Measurements from ENCODE around the gene CD248.
"Not testable (repeated sequence)": the region's sequence is repeated elsewhere in the genome, so short reads cannot be mapped to it uniquely, and the experiment has no call there.

Gene CD248

GRCh38 chr11:66276619-66277018 lies 40.2 kb downstream of the CD248 start:
- DNase-seq (ENCODE audit: low read depth, low spot score): not testable (repeated sequence)

GRCh38 chr11:66275984-66276612 lies 40.7 kb downstream of the CD248 start:
- DNase-seq (ENCODE audit: low read depth, low spot score): no peak

- no peak for DNase-seq (ENCODE audit: low read depth, low spot score)
Measured at GRCh38 chr11:66275396-66275795, 41.4 kb downstream of the CD248 start.

- DNase-seq (ENCODE audit: low read depth, low spot score): no peak
Measured at GRCh38 chr11:66274219-66274618, 42.6 kb downstream of the CD248 start.

GRCh38 chr11:66272596-66272995 lies 44.2 kb downstream of the CD248 start:
- no peak for DNase-seq (ENCODE audit: low read depth, low spot score)

GRCh38 chr11:66271816-66272215 lies 45.0 kb downstream of the CD248 start:
- no peak for DNase-seq (ENCODE audit: low read depth, low spot score)

- DNase-seq (ENCODE audit: low read depth, low spot score): no peak
Measured at GRCh38 chr11:66268952-66269905, 47.6 kb downstream of the CD248 start.

GRCh38 chr11:66268244-66268951 lies 48.4 kb downstream of the CD248 start, which contains the start of gene RAB1B:
Gene RAB1B, plus strand, starts transcription at chr11:66268639. Its CDS starts 41 bp downstream, at chr11:66268680.
- peak; percentile 95 for DNase-seq (ENCODE audit: low read depth, low spot score)

- peak; percentile 50 for DNase-seq (ENCODE audit: low read depth, low spot score)
Measured at GRCh38 chr11:66267379-66268243, 49.2 kb downstream of the CD248 start.

- no peak for DNase-seq (ENCODE audit: low read depth, low spot score)
Measured at GRCh38 chr11:66267039-66267378, 49.8 kb downstream of the CD248 start.

GRCh38 chr11:66266378-66267038 lies 50.3 kb downstream of the CD248 start:
- no peak for DNase-seq (ENCODE audit: low read depth, low spot score)

- DNase-seq (ENCODE audit: low read depth, low spot score): no peak
Measured at GRCh38 chr11:66265531-66266377, 51.1 kb downstream of the CD248 start.

- DNase-seq (ENCODE audit: low read depth, low spot score): no peak
Measured at GRCh38 chr11:66264914-66265313, 51.9 kb downstream of the CD248 start.
